Liver (tissue), 9 donors: Measurements from ENCODE around the gene RALB. TPM values are rescaled to one million over a fixed set of nuclear protein-coding genes. Genes with fewer than 3 reads are reported as not detected.
"Not testable (repeated sequence)": the region's sequence is repeated elsewhere in the genome, so short reads cannot be mapped to it uniquely, and the experiment has no call there.

Experiments used
- DNase-seq: peaks from one replicate; pipeline ENCODE4 v3.0.0-alpha.2; 2017; ENCODE audit warnings: low spot score
- H3K27ac ChIP-seq, 2 donors: one replicate each; pipeline ENCODE4 v1.7.0; 2013; ENCODE audit warnings: inconsistent platforms in 2 of 2, low read length in 2 of 2, control low read depth in 1 of 2, low read depth in 1 of 2, mild to moderate bottlenecking in 1 of 2
- H3K27me3 ChIP-seq, 4 donors: one replicate each; pipeline versions ENCODE4 v1.6.1 to v1.7.0; 2013; ENCODE audit warnings: low read length in 3 of 4, inconsistent platforms in 1 of 4, mild to moderate bottlenecking in 1 of 4, moderate library complexity in 1 of 4; ENCODE audit not compliant: control insufficient read depth in 4 of 4, insufficient read depth in 4 of 4
- H3K36me3 ChIP-seq, 4 donors: one replicate each; pipeline versions ENCODE4 v1.6.1 to v1.7.0; 2013; ENCODE audit warnings: low read length in 3 of 4, mild to moderate bottlenecking in 3 of 4, low read depth in 1 of 4, moderate library complexity in 1 of 4; ENCODE audit not compliant: control insufficient read depth in 4 of 4, insufficient read depth in 3 of 4
- H3K4me1 ChIP-seq, 4 donors: one replicate each; pipeline versions ENCODE4 v1.6.1 to v1.7.0; 2013; ENCODE audit warnings: low read length in 3 of 4, mild to moderate bottlenecking in 3 of 4, moderate library complexity in 1 of 4; ENCODE audit not compliant: control insufficient read depth in 4 of 4, insufficient read depth in 4 of 4
- H3K4me3 ChIP-seq, 3 donors: one replicate each; pipeline versions ENCODE4 v1.6.1 to v1.7.0; 2013; ENCODE audit warnings: low read length in 3 of 3, control low read depth in 1 of 3, low read depth in 1 of 3, mild to moderate bottlenecking in 1 of 3
- H3K9ac ChIP-seq, 2 donors: one replicate each; pipeline ENCODE4 v1.7.0; 2013; ENCODE audit warnings: low read length in 2 of 2, mild to moderate bottlenecking in 2 of 2, moderate library complexity in 2 of 2, control low read depth in 1 of 2, low read depth in 1 of 2
- H3K9me3 ChIP-seq, 4 donors: one replicate each; pipeline versions ENCODE4 v1.6.1 to v1.7.0; 2013; ENCODE audit warnings: low read length in 3 of 4; ENCODE audit not compliant: control insufficient read depth in 4 of 4
- CTCF ChIP-seq: fragments of 150-350 bp; IDR thresholded peaks from 2 replicates; pipeline ENCODE4 v1.5.1; 2017; ENCODE audit warnings: improper control_type of control experiment, low read depth, low read length; ENCODE audit not compliant: missing input control
- EGR1 ChIP-seq, 2 donors: IDR thresholded peaks; 2 replicates each; pipeline ENCODE4 v1.6.1; 2016 to 2018; ENCODE audit warnings: antibody characterized with exemption in 2 of 2, low read depth in 2 of 2
- FOXA1 ChIP-seq: IDR thresholded peaks from 2 replicates; pipeline ENCODE4 v1.6.1; 2016; ENCODE audit warnings: antibody characterized with exemption
- FOXA2 ChIP-seq: IDR thresholded peaks from 2 replicates; pipeline ENCODE4 v1.6.1; 2016; ENCODE audit warnings: antibody characterized with exemption
- HNF4A ChIP-seq, 2 donors: conservative IDR thresholded peaks; 2 replicates each; pipeline ENCODE4 v1.6.1; 2016; ENCODE audit warnings: antibody characterized with exemption in 2 of 2, mild to moderate bottlenecking in 2 of 2
- HNF4G ChIP-seq: IDR thresholded peaks from 2 replicates; pipeline ENCODE4 v1.6.1; 2016; ENCODE audit warnings: antibody characterized with exemption
- JUND ChIP-seq, 2 donors: IDR thresholded peaks; 2 replicates each; pipeline ENCODE4 v1.6.1; 2016; ENCODE audit warnings: antibody characterized with exemption in 2 of 2
- REST ChIP-seq: IDR thresholded peaks from 2 replicates; pipeline ENCODE4 v1.6.1; 2016; ENCODE audit warnings: antibody characterized with exemption, mild to moderate bottlenecking
- RXRA ChIP-seq, 2 donors: IDR thresholded peaks; 2 replicates each; pipeline ENCODE4 v1.6.1; 2017 to 2018; ENCODE audit warnings: antibody characterized with exemption in 2 of 2, mild to moderate bottlenecking in 1 of 2
- SP1 ChIP-seq: IDR thresholded peaks from 2 replicates; pipeline ENCODE4 v1.6.1; 2018; ENCODE audit warnings: antibody characterized with exemption, mild to moderate bottlenecking
- TAF1 ChIP-seq: conservative IDR thresholded peaks from 2 replicates; pipeline ENCODE4 v1.6.1; 2016; ENCODE audit warnings: antibody characterized with exemption, mild to moderate bottlenecking
- YY1 ChIP-seq: IDR thresholded peaks from 2 replicates; pipeline ENCODE4 v1.6.1; 2016; ENCODE audit warnings: antibody characterized with exemption, mild to moderate bottlenecking
- WGBS: extraction: QIAGEN DNeasy Blood & Tissue Kit; methylation state at CpG from one replicate; pipeline ENCODE4 v1.1.7; 2013; 5-methylcytosine and 5-hydroxymethylcytosine counted together
- polyA plus RNA-seq, 2 donors: library from polyadenylated mRNA; stranded (reverse) in 1 of 2; unstranded in 1 of 2; fragments of 200-250 nt in 1 of 2; fragments of >200 nt in 1 of 2; fragmentation: Nextera tagmentation in 1 of 2; extraction: Ambion mirVana in 1 of 2; gene quantifications; one replicate each; pipeline versions ENCODE4 v1.2.1 to v1.2.3, GENCODE V29; 2013 to 2015
- total RNA-seq, 2 donors: library from RNA; depleted of rRNA; stranded (reverse); fragments of >200 nt; gene quantifications; one replicate each; pipeline ENCODE4 v1.2.3, GENCODE V29; 2014
- donor health status: healthy.
- donor health status: healthy.
- donor health status: healthy.
- donor health status: healthy.
- donor health status: healthy.

The RALB gene
- total and polyA plus RNA-seq, 4 donors: 11.1 to 26.4 (median 20.1) TPM

GRCh38 chr2:120319686-120320317, 67.2 kb downstream of the RALB start:
- Histone ChIP-seq H3K9ac (no peak overlapping the region), H3K36me3 (no peaks in the 10 kb centered on the region), H3K4me3 (no peak overlapping the region), H3K4me1 (peaks cover 0 to 13% (median 12%) of the 10 kb centered on the region in 4 donors), H3K27ac (no peak overlapping the region), H3K9me3 (no peaks in the 10 kb centered on the region), H3K27me3 (no peaks in the 10 kb centered on the region)
- DNase-seq: no peak
- WGBS: 88% methylated on average over 18 of the region's 18 CpGs
- no peak for TF ChIP-seq HNF4G

GRCh38 chr2:120320318-120320851, 67.7 kb downstream of the RALB start:
- Histone ChIP-seq H3K4me3 (no peak overlapping the region), H3K27ac (no peak overlapping the region), H3K36me3 (no peaks in the 10 kb centered on the region), H3K27me3 (no peaks in the 10 kb centered on the region), H3K4me1 (peaks cover 0 to 13% (median 12%) of the 10 kb centered on the region in 4 donors), H3K9ac (no peak overlapping the region), H3K9me3 (no peaks in the 10 kb centered on the region)
- 85% methylated on average over 10 of the region's 10 CpGs for WGBS
- no peak for TF ChIP-seq EGR1 (IDR thresholded peaks at IDR 0.05; ENCODE audit: low read depth in 2 of 2)
- TF ChIP-seq REST: no peak
- no peak for DNase-seq

- H3K9me3 ChIP-seq, DNase-seq, H3K27me3 ChIP-seq, H3K36me3 ChIP-seq, H3K27ac ChIP-seq, H3K4me3 ChIP-seq, H3K9ac ChIP-seq: not testable (repeated sequence)
- WGBS: 91% methylated on average over 5 of the region's 5 CpGs
- peaks cover 0 to 13% (median 12%) of the 10 kb centered on the region in 4 donors for H3K4me1 ChIP-seq
Measured at GRCh38 chr2:120320887-120321556, 68.4 kb downstream of the RALB start.

- no peaks in the 10 kb centered on the region for H3K36me3 ChIP-seq
- DNase-seq: no peak
- no peak overlapping the region for H3K9ac ChIP-seq
- H3K9me3 ChIP-seq: no peaks in the 10 kb centered on the region
- H3K4me3 ChIP-seq: no peak overlapping the region
- H3K27me3 ChIP-seq: no peaks in the 10 kb centered on the region
- H3K4me1 ChIP-seq: peaks cover 0 to 13% (median 12%) of the 10 kb centered on the region in 4 donors
- no peak overlapping the region for H3K27ac ChIP-seq
- WGBS: 94% methylated on average over 10 of the region's 10 CpGs
- no peak for TF ChIP-seq CTCF
- no peak for TF ChIP-seq YY1
- no peak for TF ChIP-seq HNF4A (conservative IDR thresholded peaks at IDR 0.05)
- no peak for TF ChIP-seq RXRA (IDR thresholded peaks at IDR 0.05)
- TF ChIP-seq FOXA2: no peak
- no peak for TF ChIP-seq JUND (IDR thresholded peaks at IDR 0.05)
- no peak for TF ChIP-seq FOXA1
- no peak for TF ChIP-seq TAF1
- no peak for TF ChIP-seq REST
- TF ChIP-seq SP1: no peak
- no peak for TF ChIP-seq EGR1 (IDR thresholded peaks at IDR 0.05; ENCODE audit: low read depth in 2 of 2)
Measured at GRCh38 chr2:120321721-120322284, 69.2 kb downstream of the RALB start.
